HepG2 (cell line): ENCODE measurements around the gene PDGFRB. TPM values are rescaled to one million over a fixed set of nuclear protein-coding genes. Genes with fewer than 3 reads are reported as not detected.
A peak's percentile ranks its signal among the peaks of the same experiment; 100 is the strongest.

Source experiments
- BCL3 ChIP-seq: sonication (generic); formaldehyde crosslinking; IDR thresholded peaks from 2 replicates; pipeline ENCODE4 v1.5.1; 2020; ENCODE audit warnings: mild to moderate bottlenecking, missing genetic modification reagents, moderate library complexity
- BRD4 ChIP-seq: sonication (generic); formaldehyde crosslinking; IDR thresholded peaks from 2 replicates; pipeline ENCODE4 v1.4.0; 2020; ENCODE audit warnings: missing genetic modification reagents
- ELK4 ChIP-seq: sonication (generic); formaldehyde crosslinking; IDR thresholded peaks from 2 replicates; pipeline ENCODE4 v1.9.0; 2021; ENCODE audit warnings: missing genetic modification reagents, borderline replicate concordance
- ERF ChIP-seq: IDR thresholded peaks from 2 replicates; pipeline ENCODE4 v1.6.1; 2018; ENCODE audit warnings: missing biosample characterization, missing genetic modification reagents
- HNF1A ChIP-seq, 2 experiments: sonication (generic) in 1 of 2; formaldehyde crosslinking in 1 of 2; IDR thresholded peaks; 2 replicates each; pipeline versions ENCODE4 v1.4.0 to v1.6.1; 2016 to 2020; ENCODE audit warnings: borderline replicate concordance in 1 of 2, low read depth in 1 of 2, mild to moderate bottlenecking in 1 of 2, missing genetic modification reagents in 1 of 2
- JUN ChIP-seq: sonication (generic); formaldehyde crosslinking; IDR thresholded peaks from 2 replicates; pipeline ENCODE4 v1.4.0; 2020; ENCODE audit warnings: mild to moderate bottlenecking, missing genetic modification reagents
- KLF13 ChIP-seq: sonication (generic); formaldehyde crosslinking; IDR thresholded peaks from 2 replicates; pipeline ENCODE4 v1.4.0; 2020; ENCODE audit warnings: mild to moderate bottlenecking, missing genetic modification reagents
- SAP130 ChIP-seq: IDR thresholded peaks from 2 replicates; pipeline ENCODE4 v1.6.1; 2016; ENCODE audit warnings: low read depth
- SNAI1 ChIP-seq: sonication (generic); formaldehyde crosslinking; IDR thresholded peaks from 2 replicates; pipeline ENCODE4 v1.5.0; 2020; ENCODE audit warnings: mild to moderate bottlenecking, missing genetic modification reagents, borderline replicate concordance
- TBX3 ChIP-seq: fragments of 450-650 bp; IDR thresholded peaks from 2 replicates; pipeline ENCODE4 v1.6.1; 2017; ENCODE audit warnings: antibody characterized with exemption, mild to moderate bottlenecking, inconsistent platforms, borderline replicate concordance
- ZFP36L1 ChIP-seq: sonication (generic); formaldehyde crosslinking; IDR thresholded peaks from 2 replicates; pipeline ENCODE4 v1.8.0; 2022; ENCODE audit warnings: mild to moderate bottlenecking, missing genetic modification reagents, moderate library complexity
- ZFP37 ChIP-seq: sonication (generic); formaldehyde crosslinking; IDR thresholded peaks from 2 replicates; pipeline ENCODE4 v1.4.0; 2020; ENCODE audit warnings: missing genetic modification reagents, borderline replicate concordance
- ZFYVE20 ChIP-seq: sonication (generic); formaldehyde crosslinking; IDR thresholded peaks from 2 replicates; pipeline ENCODE4 v1.8.0; 2023; ENCODE audit warnings: low read depth, mild to moderate bottlenecking, moderate library complexity, missing genetic modification reagents, borderline replicate concordance
- ZMYM3 ChIP-seq: sonication (generic); formaldehyde crosslinking; IDR thresholded peaks from 2 replicates; pipeline ENCODE4 v1.5.1; 2020; ENCODE audit warnings: mild to moderate bottlenecking, missing genetic modification reagents
- ZNF260 ChIP-seq: sonication (generic); formaldehyde crosslinking; IDR thresholded peaks from 2 replicates; pipeline ENCODE4 v1.4.0; 2020; ENCODE audit warnings: missing genetic modification reagents, low read depth, mild to moderate bottlenecking, borderline replicate concordance
- ZNF280B ChIP-seq: sonication (generic); formaldehyde crosslinking; IDR thresholded peaks from 2 replicates; pipeline ENCODE4 v1.5.0; 2020; ENCODE audit warnings: missing genetic modification reagents, mild to moderate bottlenecking, borderline replicate concordance
- ZNF451 ChIP-seq: sonication (generic); formaldehyde crosslinking; IDR thresholded peaks from 2 replicates; pipeline ENCODE4 v1.5.0; 2020; ENCODE audit warnings: mild to moderate bottlenecking, missing genetic modification reagents
- ZNF460 ChIP-seq: sonication (generic); formaldehyde crosslinking; IDR thresholded peaks from 2 replicates; pipeline ENCODE4 v1.5.1; 2020; ENCODE audit warnings: missing genetic modification reagents, mild to moderate bottlenecking, borderline replicate concordance
- ZNF552 ChIP-seq: sonication (generic); formaldehyde crosslinking; IDR thresholded peaks from 2 replicates; pipeline ENCODE4 v1.9.0; 2022; ENCODE audit warnings: missing genetic modification reagents, mild to moderate bottlenecking, borderline replicate concordance
- ZNF576 ChIP-seq: sonication (generic); formaldehyde crosslinking; IDR thresholded peaks from 2 replicates; pipeline ENCODE4 v1.4.0; 2020; ENCODE audit warnings: mild to moderate bottlenecking, missing genetic modification reagents
- ZNF674 ChIP-seq: sonication (generic); formaldehyde crosslinking; IDR thresholded peaks from 2 replicates; pipeline ENCODE4 v1.5.0; 2020; ENCODE audit warnings: low read depth, mild to moderate bottlenecking, missing genetic modification reagents
- ZNF788 ChIP-seq: sonication (generic); formaldehyde crosslinking; IDR thresholded peaks from 2 replicates; pipeline ENCODE4 v1.5.0; 2020; ENCODE audit warnings: mild to moderate bottlenecking, missing genetic modification reagents, borderline replicate concordance
- polyA plus RNA-seq, 8 experiments: library from polyadenylated mRNA; depleted of rRNA in 3 of 8; stranded (reverse) in 7 of 8; unstranded in 1 of 8; fragments of >200 nt; fragmentation: Illumina TruSeq in 4 of 8; extraction: Trizol in 4 of 8; gene quantifications; 2 replicates each; pipeline versions ENCODE4 v1.2.1 to v1.2.3, GENCODE V29; 2011 to 2016; ENCODE audit warnings: low read depth in 4 of 8, missing spikeins in 1 of 8, mixed read lengths in 1 of 8; ENCODE audit not compliant: insufficient read depth in 1 of 8
- total RNA-seq, 5 experiments: library from RNA; depleted of rRNA; stranded (reverse); fragments of >200 nt; fragmentation: Illumina TruSeq; extraction: Trizol; gene quantifications; 2 replicates each; pipeline ENCODE4 v1.2.3, GENCODE V29; 2016; ENCODE audit warnings: low read depth in 1 of 5

PDGFRB gene
- total and polyA plus RNA-seq, 2 of the 13 experiments (the other 11 are each of a cell fraction or from before 2014, with no cell fraction given): 4.0 to 21.0 TPM

- TF ChIP-seq ZNF576 (CRISPR knock-in tag): no peak
- TF ChIP-seq ZFP36L1 (CRISPR knock-in tag): no peak
- TF ChIP-seq ZFYVE20 (CRISPR knock-in tag): no peak
- no peak for TF ChIP-seq ZNF260 (CRISPR knock-in tag)
- TF ChIP-seq BCL3 (CRISPR knock-in tag): no peak
- TF ChIP-seq KLF13 (CRISPR knock-in tag): no peak
- no peak for TF ChIP-seq ZNF280B (CRISPR knock-in tag)
- peak; percentile 81 for TF ChIP-seq SAP130
- no peak for TF ChIP-seq BRD4 (CRISPR knock-in tag)
- TF ChIP-seq ZNF451 (CRISPR knock-in tag): no peak
- TF ChIP-seq ZNF674 (CRISPR knock-in tag): no peak
- peak; percentile 56 for TF ChIP-seq ERF (CRISPR knock-in tag)
- no peak for TF ChIP-seq ELK4 (CRISPR knock-in tag)
- TF ChIP-seq HNF1A (IDR thresholded peaks at IDR 0.05; ENCODE audit: low read depth): no peak; the same call in 1 of the 2 replicates
- no peak for TF ChIP-seq HNF1A (CRISPR knock-in tag; IDR thresholded peaks at IDR 0.05; ENCODE audit: borderline replicate concordance)
- no peak for TF ChIP-seq ZNF460 (CRISPR knock-in tag)
- no peak for TF ChIP-seq ZNF552 (CRISPR knock-in tag)
- peak; percentile 91 for TF ChIP-seq JUN
- no peak for TF ChIP-seq TBX3
- no peak for TF ChIP-seq ZFP37
- TF ChIP-seq ZMYM3: peak; percentile 63; the same call in 1 of the 2 replicates
- TF ChIP-seq ZNF788 (CRISPR knock-in tag): no peak; the same call in 1 of the 2 replicates
- TF ChIP-seq SNAI1 (CRISPR knock-in tag): no peak
These were observed 12.7 kb downstream of the PDGFRB start (continued) for GRCh38 chr5:150142959-150143349.
